ENCODE data around the gene PUS1.

DNA sequence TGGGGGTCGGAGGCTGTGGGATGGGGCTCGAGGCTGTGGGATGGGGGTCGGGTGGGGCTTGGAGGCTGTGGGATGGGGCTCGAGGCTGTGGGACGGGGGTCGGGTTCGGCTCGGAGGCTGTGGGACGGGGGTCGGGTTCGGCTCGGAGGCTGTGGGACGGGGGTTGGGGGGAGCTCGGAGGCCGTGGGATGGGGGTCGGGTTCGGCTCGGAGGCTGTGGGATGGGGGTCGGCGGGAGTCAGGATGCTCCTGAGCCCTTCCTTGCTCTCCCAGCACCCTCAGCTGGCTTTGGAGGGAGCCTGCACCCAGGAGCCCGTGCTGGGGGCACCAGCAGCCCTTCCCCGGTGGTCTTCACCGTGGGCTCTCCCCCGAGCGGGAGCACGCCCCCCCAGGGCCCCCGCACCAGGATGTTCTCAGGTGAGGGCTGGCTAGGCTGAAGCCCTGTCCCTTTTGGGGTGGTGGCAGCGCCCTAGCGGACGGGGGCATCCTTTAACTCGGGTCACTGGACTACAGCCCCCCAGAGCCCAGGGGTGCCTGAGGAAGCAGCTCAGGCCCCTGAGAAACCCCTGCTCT is 11.9 kb upstream of the PUS1 start:
- TF ChIP-seq SUZ12 (IDR thresholded peaks at IDR 0.05; ENCODE audit: extremely low read depth, insufficient read depth, insufficient read length) (no peak), YY1 (IDR thresholded peaks at IDR 0.05; ENCODE audit: insufficient read depth, insufficient read length) (no peak)
